Cerebellar nuclear complex (tissue), 1 donor: Measurements from ENCODE around the gene ABI2.
"Not testable (repeated sequence)": the region's sequence is repeated elsewhere in the genome, so short reads cannot be mapped to it uniquely, and the experiment has no call there.

Source experiments
- DNase-seq, 2 experiments: peaks; one replicate each; lab custom pipeline; 2025; lab: John Stamatoyannopoulos, UW

The ABI2 gene

GRCh38 chr2:203354966-203355365 lies 26.8 kb downstream of the ABI2 start:
- no peak for DNase-seq

- no peak for DNase-seq
These were observed 31.3 kb downstream of the ABI2 start for GRCh38 chr2:203359450-203359849.

GRCh38 chr2:203360833-203361430 lies 32.7 kb downstream of the ABI2 start:
- no peak for DNase-seq

- no peak for DNase-seq
These were observed 33.3 kb downstream of the ABI2 start for GRCh38 chr2:203361495-203361894.

- no peak for DNase-seq
These were observed 33.7 kb downstream of the ABI2 start for GRCh38 chr2:203361922-203362321.

- no peak for DNase-seq
These were observed 38.7 kb downstream of the ABI2 start for GRCh38 chr2:203366639-203367466.

GRCh38 chr2:203372706-203373105 lies 44.5 kb downstream of the ABI2 start:
- not testable (repeated sequence) for DNase-seq

- no peak for DNase-seq
These were observed 48.0 kb downstream of the ABI2 start for GRCh38 chr2:203376173-203376572.

- no peak for DNase-seq
These were observed 51.0 kb downstream of the ABI2 start for GRCh38 chr2:203379156-203379555.

GRCh38 chr2:203383038-203383437 lies 54.8 kb downstream of the ABI2 start:
- DNase-seq: no peak

- not testable (repeated sequence) for DNase-seq
These were observed 60.0 kb downstream of the ABI2 start for GRCh38 chr2:203388153-203388552.

- DNase-seq: no peak
These were observed 66.5 kb downstream of the ABI2 start for GRCh38 chr2:203394519-203395227.

GRCh38 chr2:203395858-203396257 lies 67.7 kb downstream of the ABI2 start:
- no peak for DNase-seq

GRCh38 chr2:203396667-203397066 lies 68.5 kb downstream of the ABI2 start:
- DNase-seq: no peak

GRCh38 chr2:203399031-203399430 lies 70.8 kb downstream of the ABI2 start:
- no peak for DNase-seq

- no peak for DNase-seq
These were observed 72.8 kb downstream of the ABI2 start for GRCh38 chr2:203400805-203401585.

- DNase-seq: no peak
These were observed 76.8 kb downstream of the ABI2 start for GRCh38 chr2:203404996-203405395.

GRCh38 chr2:203407496-203407895 lies 79.3 kb downstream of the ABI2 start:
- DNase-seq: no peak

GRCh38 chr2:203412546-203413331 lies 84.5 kb downstream of the ABI2 start:
- no peak for DNase-seq

- no peak for DNase-seq
These were observed 85.6 kb downstream of the ABI2 start for GRCh38 chr2:203413796-203414195.

GRCh38 chr2:203418271-203418670 lies 90.1 kb downstream of the ABI2 start:
- DNase-seq: no peak
